SW 1271 (cell line): ENCODE measurements around the gene MAN2B2.
A peak's percentile ranks its signal among the peaks of the same experiment; 100 is the strongest.

Experiments
- DNase-seq, 2 experiments: peaks; one replicate each; lab custom pipeline; 2025; lab: John Stamatoyannopoulos, UW

Gene MAN2B2

DNA sequence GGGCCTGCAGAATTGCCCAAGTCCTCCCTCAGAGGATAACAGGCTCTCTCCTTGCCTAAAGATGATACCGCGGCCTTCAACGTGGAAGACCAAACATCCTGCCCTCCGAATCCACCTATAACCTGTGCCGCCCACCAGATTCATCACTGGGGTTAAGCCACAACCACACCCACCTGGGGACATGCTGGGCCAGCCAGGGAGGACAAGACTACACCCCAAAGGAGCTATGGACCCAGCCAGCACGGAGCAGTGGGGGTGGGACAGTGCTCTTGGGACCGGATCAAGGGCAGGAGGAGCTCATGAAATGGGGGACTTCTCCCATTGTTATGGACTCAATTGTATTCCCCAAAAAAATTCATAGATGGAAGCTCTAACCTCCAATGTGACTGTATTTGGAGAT lies 6.8 kb upstream of the MAN2B2 start:
- no peak for DNase-seq

- DNase-seq: peak; percentile 64 to 74
Measured at GRCh38 chr4:6568689-6569332, 6.2 kb upstream of the MAN2B2 start.

GRCh38 chr4:6571608-6572007 lies 3.4 kb upstream of the MAN2B2 start:
- DNase-seq: no peak

GRCh38 chr4:6573551-6573950 lies 1.4 kb upstream of the MAN2B2 start:
- no peak for DNase-seq

DNA sequence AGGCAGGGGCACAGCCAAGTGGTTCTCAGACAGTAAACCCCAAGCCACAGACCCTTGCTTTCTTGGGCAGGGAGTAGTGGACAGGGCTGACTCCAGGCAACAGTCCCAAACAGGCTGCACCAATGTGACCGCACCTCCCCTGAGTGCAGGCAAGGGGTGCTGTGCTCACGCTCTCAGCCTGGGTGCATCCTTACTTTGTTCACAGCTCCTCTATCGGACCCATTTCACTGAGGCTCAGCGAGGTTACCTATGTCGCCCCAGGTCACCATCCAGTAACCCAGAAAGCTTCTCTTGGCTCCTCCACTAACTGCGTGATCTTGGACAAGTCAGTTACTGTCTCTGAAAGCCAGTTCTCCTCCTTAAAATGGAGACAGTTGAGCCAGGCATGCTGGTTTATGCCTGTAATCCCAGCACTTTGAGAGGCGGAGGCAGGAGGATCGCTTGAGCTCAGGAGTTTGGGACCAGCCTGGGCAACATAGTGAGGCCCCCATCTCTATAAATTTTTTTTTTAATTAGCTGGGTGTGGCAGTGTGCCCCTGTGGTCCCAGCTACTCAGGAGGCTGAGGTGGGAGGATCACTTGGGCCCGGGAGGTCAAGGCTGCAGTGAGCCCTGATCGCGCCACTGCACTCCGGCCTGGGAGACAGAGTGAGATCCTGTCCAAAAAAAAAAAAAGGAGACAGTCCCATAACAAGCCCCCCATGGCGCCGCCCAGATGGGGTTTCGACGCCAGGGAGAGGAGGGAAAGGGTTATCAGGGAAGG lies 823 bp upstream of the MAN2B2 start:
- no peak for DNase-seq

- DNase-seq: no peak
Measured at GRCh38 chr4:6575503-6576240, 683 bp downstream of the MAN2B2 start.

- DNase-seq: no peak
Measured at GRCh38 chr4:6576512-6576911, 1.5 kb downstream of the MAN2B2 start.

DNA sequence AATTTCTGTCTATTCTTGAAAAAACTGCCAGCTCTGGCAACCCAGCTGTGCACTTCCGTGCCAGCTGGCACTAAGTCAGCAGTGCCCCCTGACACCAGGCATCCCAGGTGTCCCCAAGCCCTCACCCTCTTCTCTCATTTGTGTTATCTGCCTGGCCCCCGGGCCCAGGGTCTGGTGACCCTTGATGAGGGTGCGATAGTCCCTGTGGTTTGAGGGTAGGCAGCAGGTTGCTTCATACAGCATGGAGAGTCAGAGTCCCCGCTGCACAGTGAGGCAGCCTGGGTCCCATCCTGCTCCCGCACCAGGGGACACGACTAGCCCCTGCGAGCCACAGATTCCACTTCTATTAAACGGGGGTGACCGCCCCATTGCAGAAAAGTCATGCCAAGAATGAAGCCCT lies 1.9 kb downstream of the MAN2B2 start:
- DNase-seq: no peak

DNA sequence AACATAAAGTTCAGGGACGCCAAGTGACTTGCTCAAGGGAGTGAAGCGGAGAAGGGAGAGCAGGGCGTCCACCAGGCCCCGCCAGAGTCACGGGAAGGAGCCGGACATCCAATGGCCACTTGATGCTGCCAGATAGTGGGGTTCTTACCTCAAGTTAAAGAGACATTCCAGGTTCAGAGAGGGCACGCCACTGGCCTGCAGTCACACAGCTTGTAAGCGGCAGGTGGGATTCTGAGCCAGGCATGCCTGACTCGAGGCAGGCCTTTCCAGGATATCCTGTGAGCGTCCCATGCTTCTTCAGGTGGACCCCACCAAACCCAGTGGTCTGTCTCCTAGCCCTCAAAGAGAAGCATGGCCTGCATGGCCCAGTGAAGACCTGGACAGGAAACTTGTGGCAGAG lies 2.4 kb downstream of the MAN2B2 start:
- DNase-seq: no peak

DNA sequence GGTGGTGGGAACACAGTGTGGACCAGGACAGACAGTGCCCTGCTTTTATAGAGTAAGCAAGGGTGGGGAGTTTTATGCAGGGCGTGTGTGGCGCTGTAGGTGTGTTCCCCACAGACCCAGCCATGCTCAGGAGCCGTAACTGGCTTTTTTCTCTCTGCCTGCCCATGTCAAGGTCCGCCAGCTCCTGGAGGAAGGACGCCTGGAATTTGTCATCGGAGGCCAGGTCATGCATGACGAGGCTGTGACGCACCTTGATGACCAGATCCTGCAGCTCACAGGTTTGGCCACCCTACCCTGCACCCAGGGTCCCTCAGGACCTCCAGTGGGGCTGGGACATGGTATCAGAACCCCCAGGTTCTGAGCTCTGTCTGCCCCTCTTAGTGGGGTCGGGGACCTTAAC lies 3.2 kb downstream of the MAN2B2 start:
- no peak for DNase-seq

- no peak for DNase-seq
Measured at GRCh38 chr4:6580353-6580752, 5.4 kb downstream of the MAN2B2 start.

DNA sequence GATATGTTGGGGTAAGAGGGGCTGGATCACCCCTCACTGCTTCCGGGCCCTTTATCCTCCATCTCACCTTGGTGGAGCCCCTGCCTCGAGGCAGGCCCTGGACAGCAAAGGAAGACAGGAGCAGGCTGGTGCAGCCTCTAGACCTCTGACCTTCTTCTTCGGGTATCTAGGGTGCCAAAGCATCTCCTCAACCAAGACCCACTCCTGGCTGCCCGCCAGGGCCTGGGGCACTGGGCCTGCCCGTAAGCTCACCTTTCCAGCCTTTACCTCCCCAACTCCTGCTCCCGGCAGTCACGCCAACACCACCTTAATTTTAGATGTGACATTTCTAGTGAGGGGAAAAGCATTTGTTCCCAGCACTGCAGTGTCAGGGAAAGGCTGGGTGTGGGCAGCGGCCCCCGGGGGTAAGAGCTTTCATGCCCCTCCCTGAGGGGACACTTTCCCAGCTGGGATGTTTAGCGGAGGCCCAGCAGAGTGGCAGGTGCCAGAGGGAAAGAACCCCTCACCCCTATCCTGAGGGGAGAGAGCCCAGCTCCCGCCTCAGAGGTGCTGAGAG lies 6.7 kb downstream of the MAN2B2 start:
- DNase-seq: no peak

DNA sequence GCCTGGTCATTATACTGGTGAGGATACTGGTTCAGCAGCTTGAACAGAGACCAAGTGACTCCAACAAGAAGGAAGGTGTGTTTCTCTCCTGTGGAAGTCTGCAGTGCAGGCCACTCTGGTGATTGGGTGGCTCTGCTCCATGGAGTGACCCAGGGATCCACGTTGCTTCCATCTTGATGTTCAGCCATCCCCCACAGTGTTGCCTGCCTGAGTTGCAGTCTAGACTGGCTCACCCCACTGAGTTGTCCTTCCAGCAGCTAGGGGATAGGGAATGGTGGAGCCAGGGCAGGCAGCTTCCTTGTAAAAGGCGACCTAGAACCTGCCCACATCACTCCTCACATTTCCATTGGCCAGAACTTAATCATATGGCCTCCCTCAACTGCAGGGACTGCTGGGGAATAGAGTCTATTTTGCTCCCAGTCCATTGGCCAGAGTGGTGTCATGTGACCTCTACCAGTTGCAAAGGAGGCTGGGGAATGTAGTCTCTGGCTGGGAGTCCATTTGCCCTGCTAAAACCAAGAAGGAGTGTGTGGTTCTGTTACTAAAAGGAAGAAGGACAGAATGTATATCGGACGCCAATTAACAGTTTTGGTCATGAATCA lies 8.0 kb downstream of the MAN2B2 start:
- peak; percentile 13 to 58 for DNase-seq

DNA sequence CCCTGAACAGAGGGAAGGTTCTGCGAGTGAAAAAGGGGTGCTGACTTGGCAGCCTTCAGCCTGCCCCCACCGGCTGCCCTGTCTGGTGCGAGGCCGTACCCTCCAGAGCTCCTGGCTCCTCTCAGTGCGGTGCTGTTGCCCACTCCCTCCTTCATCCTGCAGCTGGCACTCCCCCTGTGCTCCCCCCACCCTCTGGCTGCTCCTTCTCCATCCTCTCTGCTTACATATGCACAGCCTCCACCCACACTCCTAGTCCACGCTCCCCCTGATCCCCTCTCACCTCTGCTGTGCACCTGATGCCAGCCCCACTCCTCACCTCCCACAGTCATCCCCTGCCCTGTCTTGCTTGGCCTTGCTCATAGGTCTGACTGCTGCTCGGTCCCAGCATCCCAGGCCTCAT lies 9.9 kb downstream of the MAN2B2 start:
- DNase-seq: no peak

DNA sequence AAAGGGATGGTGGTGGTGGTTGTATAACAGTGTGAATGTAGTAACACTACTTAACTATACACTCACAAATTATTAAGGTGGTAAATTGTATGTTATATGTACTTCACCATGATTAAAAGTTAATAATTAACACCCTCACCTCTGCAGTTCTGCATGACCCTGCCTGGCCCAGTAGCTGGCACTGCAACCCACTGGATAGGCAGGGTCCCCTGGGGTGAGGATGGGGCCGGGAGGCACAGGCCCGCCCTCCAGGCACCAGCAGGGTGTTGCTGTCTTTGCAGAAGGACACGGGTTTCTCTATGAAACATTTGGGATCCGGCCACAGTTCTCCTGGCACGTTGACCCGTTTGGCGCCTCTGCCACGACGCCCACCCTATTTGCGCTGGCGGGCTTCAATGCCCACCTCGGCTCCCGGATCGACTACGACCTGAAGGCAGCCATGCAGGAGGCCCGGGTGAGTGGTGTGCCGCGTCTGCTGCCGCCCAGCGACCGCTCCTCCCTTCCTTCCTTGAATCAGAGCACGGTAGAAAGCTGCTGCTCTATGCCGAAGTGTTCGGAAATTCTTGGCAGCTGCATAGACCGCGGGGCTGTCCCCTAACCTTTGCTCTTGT lies 11.8 kb downstream of the MAN2B2 start:
- no peak for DNase-seq

DNA sequence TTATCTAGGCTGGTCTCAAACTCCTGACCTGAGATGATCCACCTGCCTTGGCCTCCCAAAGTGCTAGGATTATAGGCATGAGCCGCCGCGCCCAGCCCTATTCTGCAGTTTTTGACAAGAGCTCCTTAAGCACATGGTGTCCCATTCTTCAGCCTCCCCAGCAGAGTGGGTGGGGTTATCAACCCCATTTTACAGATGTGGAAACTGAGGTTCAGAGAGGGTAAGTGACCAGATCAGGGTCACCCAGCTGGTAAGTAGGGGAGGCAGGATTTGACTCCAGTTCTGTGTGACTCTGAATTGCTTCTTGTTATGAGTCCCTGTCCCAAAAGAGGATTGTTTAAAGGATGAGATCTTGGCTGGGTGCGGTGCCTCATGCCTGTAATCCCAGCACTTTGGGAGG lies 14.5 kb downstream of the MAN2B2 start:
- DNase-seq: no peak

DNA sequence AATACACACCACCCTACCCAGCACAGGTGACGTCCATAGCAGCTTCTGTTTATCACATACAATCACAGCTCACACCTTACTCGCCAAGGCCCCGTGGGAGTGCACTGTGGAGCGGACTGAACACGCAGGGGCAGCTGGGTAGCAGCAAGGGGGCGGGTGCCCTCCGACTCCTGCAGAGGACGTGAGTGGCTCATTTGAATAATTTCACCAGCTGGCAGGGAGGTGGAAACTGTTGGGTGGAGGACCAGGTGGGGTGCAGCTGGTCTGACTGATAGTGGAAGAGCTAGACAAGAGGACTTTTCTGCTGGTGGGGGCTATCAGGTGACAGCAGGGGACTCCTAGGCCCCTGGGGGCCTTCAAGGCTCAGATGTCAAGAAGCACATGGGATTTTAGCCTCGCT lies 16.3 kb downstream of the MAN2B2 start:
- DNase-seq: no peak

DNA sequence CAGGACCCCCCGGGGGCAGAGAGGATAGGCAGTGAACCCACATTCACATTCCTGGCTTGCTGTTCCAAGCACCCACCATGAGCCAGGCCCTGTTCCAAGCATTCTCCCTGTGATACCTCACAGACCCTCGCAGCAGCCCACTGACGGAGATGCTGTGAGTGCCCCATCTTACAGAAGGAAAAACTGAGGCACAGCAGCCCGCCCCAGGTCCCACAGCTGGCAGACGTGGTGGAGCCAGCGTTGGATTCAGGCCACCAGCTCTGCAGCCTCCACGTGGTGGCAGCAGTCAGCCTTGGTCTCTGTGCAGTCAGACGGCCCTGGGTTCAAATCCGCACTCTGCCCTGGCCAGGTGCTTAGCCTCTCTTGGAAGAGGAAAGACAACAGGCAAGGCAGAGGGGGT lies 16.8 kb downstream of the MAN2B2 start:
- DNase-seq: no peak

- no peak for DNase-seq
Measured at GRCh38 chr4:6592804-6593563, 18.0 kb downstream of the MAN2B2 start.

GRCh38 chr4:6594341-6594740 lies 19.4 kb downstream of the MAN2B2 start:
- no peak for DNase-seq

GRCh38 chr4:6594826-6595355 lies 19.9 kb downstream of the MAN2B2 start:
- no peak for DNase-seq
